GM18519 (cell line): ENCODE data around the gene LDB3.

Experiments
- ATAC-seq: cut with Tn5 transposase; IDR thresholded peaks from one replicate; pipeline ENCODE4 v1.9.1; 2021; ENCODE audit warnings: mild to moderate bottlenecking, moderate library complexity; ENCODE audit not compliant: unreplicated experiment, low FRiP score

The LDB3 gene

GRCh38 chr10:86756511-86757112 is 88.3 kb downstream of the LDB3 start, which contains the start of gene BMPR1A:
Gene BMPR1A, plus strand, starts transcription at chr10:86756619. Its CDS starts 119,400 bp downstream, at chr10:86876019.
- peak; percentile 25 for ATAC-seq

GRCh38 chr10:86757113-86757972 is 89.0 kb downstream of the LDB3 start:
- no peak for ATAC-seq

GRCh38 chr10:86758189-86759072 is 90.1 kb downstream of the LDB3 start:
- no peak for ATAC-seq

GRCh38 chr10:86759073-86759672 is 90.9 kb downstream of the LDB3 start:
- ATAC-seq: no peak

- no peak for ATAC-seq
Observed at GRCh38 chr10:86763404-86763803, 95.1 kb downstream of the LDB3 start.

GRCh38 chr10:86765548-86765947 is 97.2 kb downstream of the LDB3 start:
- ATAC-seq: no peak

- no peak for ATAC-seq
Observed at GRCh38 chr10:86768412-86769062, 100.2 kb downstream of the LDB3 start.

GRCh38 chr10:86769991-86770390 is 101.7 kb downstream of the LDB3 start:
- no peak for ATAC-seq

GRCh38 chr10:86770412-86770960 is 102.2 kb downstream of the LDB3 start:
- no peak for ATAC-seq

GRCh38 chr10:86773498-86773897 is 105.2 kb downstream of the LDB3 start:
- ATAC-seq: no peak

GRCh38 chr10:86775056-86775869 is 107.0 kb downstream of the LDB3 start:
- ATAC-seq: peak; percentile 67

- no peak for ATAC-seq
Observed at GRCh38 chr10:86775870-86776180, 107.5 kb downstream of the LDB3 start.

- no peak for ATAC-seq
Observed at GRCh38 chr10:86779220-86780017, 111.1 kb downstream of the LDB3 start.

GRCh38 chr10:86782701-86783418 is 114.5 kb downstream of the LDB3 start:
- ATAC-seq: peak; percentile 86

- no peak for ATAC-seq
Observed at GRCh38 chr10:86785037-86785436, 116.7 kb downstream of the LDB3 start.
